Upper lobe of left lung (tissue), 6 donors: ENCODE data around the gene MANF. TPM values are rescaled to one million over a fixed set of nuclear protein-coding genes. Genes with fewer than 3 reads are reported as not detected.

ENCODE experiments used
- ATAC-seq, 2 donors: fragments of 200-7000 bp; cut with Tn5 transposase; one replicate each; pipeline ENCODE4 v1.9.1; 2022; ENCODE audit warnings: mild to moderate bottlenecking in 2 of 2, moderate library complexity in 2 of 2; ENCODE audit not compliant: low FRiP score in 2 of 2
- DNase-seq, 2 donors: peaks; one replicate each; pipeline ENCODE4 v3.0.0-alpha.2; 2019 to 2020
- H3K27ac ChIP-seq, 4 donors: fragments of 200-600 bp; sonication (generic); one replicate each; pipeline ENCODE4 v1.5.1; 2016 to 2019
- H3K27me3 ChIP-seq, 4 donors: fragments of 200-600 bp; sonication (generic); one replicate each; pipeline ENCODE4 v1.5.1; 2017 to 2019
- H3K36me3 ChIP-seq, 4 donors: fragments of 200-600 bp; sonication (generic); one replicate each; pipeline ENCODE4 v1.5.1; 2016 to 2019
- H3K4me1 ChIP-seq, 4 donors: fragments of 200-600 bp; sonication (generic); one replicate each; pipeline ENCODE4 v1.5.1; 2018 to 2019
- H3K4me3 ChIP-seq, 4 donors: fragments of 200-600 bp; sonication (generic); one replicate each; pipeline ENCODE4 v1.5.1; 2017 to 2019; ENCODE audit warnings: mild to moderate bottlenecking in 2 of 4, moderate library complexity in 1 of 4
- H3K9me3 ChIP-seq, 4 donors: fragments of 200-600 bp; sonication (generic); one replicate each; pipeline ENCODE4 v1.5.1; 2018 to 2019
- EP300 ChIP-seq, 4 donors: sonication (generic); formaldehyde crosslinking; IDR thresholded peaks; one replicate each; pipeline ENCODE4 v1.5.1; 2017; ENCODE audit warnings: antibody characterized with exemption in 4 of 4, control low read depth in 2 of 4
- POLR2A ChIP-seq, 4 donors: fragments of 450-650 bp; IDR thresholded peaks; one replicate each; pipeline ENCODE4 v1.5.1; 2016 to 2017; ENCODE audit warnings: antibody characterized with exemption in 4 of 4, mild to moderate bottlenecking in 2 of 4
- POLR2AphosphoS5 ChIP-seq, 2 donors: sonication (generic); formaldehyde crosslinking; IDR thresholded peaks; one replicate each; pipeline ENCODE4 v1.5.1; 2017; ENCODE audit warnings: antibody characterized with exemption in 2 of 2
- WGBS, 2 donors: methylation state at CpG; one replicate each; pipeline ENCODE4 v1.1.5; 2017 to 2018; 5-methylcytosine and 5-hydroxymethylcytosine counted together
- total RNA-seq, 6 donors: library from RNA; depleted of rRNA in 4 of 6; stranded (reverse); fragments of >200 nt in 4 of 6; gene quantifications; one replicate each; pipeline versions ENCODE4 v1.1.0 to v1.2.1, GENCODE V29; 2016 to 2021
- TF ChIP-seq, protein P1 (sequence below), 6 experiments: fragments of 450-650 bp in 4 of 6; fragments of 200-600 bp in 2 of 6; sonication (generic) in 2 of 6; IDR thresholded peaks; one replicate each; pipeline ENCODE4 v1.5.1; 2016 to 2019; ENCODE audit warnings: antibody characterized with exemption in 6 of 6
- donor health status: DM: no; HTN: no; CAD: no; lungs with moderate emphysema.
- donor health status: DM: no; HTN: yes; CAD: no; lungs with severe emphysema.

Gene MANF
- total RNA-seq, 6 donors from 2014 or later: 19.0 to 102 (median 54.5) TPM

DNA sequence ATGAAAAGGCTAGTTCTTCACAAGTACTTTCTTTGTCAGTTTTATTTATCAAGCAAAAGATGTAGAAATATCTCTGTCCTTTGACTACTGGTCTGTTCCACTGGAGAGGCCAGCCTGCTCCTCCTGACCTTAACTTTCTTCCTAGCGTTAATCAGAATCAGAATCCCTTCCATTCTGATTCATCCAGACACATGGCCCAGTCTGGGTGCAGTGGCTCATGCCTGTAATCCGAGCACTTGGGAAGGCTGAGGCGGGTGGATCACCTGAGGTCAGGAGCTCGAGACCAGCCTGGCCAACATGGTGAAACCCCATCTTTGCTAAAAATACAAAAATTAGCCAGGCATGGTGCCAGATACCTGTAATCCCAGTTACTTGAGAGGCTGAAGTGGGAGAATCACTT lies 32.0 kb upstream of the MANF start:
- Histone ChIP-seq H3K4me3 (no peak overlapping the region), H3K9me3 (no peaks in the 10 kb centered on the region), H3K27ac (no peak overlapping the region), H3K36me3 (no peaks in the 10 kb centered on the region), H3K27me3 (no peaks in the 10 kb centered on the region), H3K4me1 (no peaks in the 10 kb centered on the region)
- ATAC-seq (no peak), DNase-seq (no peak)
- 87% methylated on average over 4 of the region's 4 CpGs for WGBS, 2 donors
- TF ChIP-seq EP300 (IDR thresholded peaks at IDR 0.05) (no peak), POLR2A (IDR thresholded peaks at IDR 0.05) (no peak)

DNA sequence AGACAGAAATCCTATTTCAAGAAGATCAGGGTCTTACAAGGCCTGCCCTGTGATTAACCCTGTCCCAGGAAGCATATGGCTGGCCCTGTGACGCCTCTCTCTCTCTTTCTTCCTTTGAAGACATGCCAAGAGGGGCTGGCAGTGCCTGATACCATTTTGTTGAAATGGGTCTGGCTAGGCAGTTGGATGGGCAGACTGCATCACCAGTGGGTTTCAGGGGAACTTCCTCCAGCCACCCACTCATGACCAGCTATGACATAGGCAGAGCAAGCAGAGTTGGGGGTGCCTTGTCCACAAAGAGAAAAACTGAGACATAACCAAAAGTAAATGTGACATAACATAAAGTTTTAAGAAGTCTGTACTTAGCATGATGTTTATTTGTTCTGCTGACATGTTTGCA lies 31.4 kb upstream of the MANF start:
- Histone ChIP-seq H3K4me1 (no peaks in the 10 kb centered on the region), H3K36me3 (no peaks in the 10 kb centered on the region), H3K9me3 (no peaks in the 10 kb centered on the region), H3K4me3 (no peak overlapping the region), H3K27me3 (no peaks in the 10 kb centered on the region), H3K27ac (no peak overlapping the region)
- TF ChIP-seq, protein P1, sequence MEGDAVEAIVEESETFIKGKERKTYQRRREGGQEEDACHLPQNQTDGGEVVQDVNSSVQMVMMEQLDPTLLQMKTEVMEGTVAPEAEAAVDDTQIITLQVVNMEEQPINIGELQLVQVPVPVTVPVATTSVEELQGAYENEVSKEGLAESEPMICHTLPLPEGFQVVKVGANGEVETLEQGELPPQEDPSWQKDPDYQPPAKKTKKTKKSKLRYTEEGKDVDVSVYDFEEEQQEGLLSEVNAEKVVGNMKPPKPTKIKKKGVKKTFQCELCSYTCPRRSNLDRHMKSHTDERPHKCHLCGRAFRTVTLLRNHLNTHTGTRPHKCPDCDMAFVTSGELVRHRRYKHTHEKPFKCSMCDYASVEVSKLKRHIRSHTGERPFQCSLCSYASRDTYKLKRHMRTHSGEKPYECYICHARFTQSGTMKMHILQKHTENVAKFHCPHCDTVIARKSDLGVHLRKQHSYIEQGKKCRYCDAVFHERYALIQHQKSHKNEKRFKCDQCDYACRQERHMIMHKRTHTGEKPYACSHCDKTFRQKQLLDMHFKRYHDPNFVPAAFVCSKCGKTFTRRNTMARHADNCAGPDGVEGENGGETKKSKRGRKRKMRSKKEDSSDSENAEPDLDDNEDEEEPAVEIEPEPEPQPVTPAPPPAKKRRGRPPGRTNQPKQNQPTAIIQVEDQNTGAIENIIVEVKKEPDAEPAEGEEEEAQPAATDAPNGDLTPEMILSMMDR (IDR thresholded peaks at IDR 0.05): no peak
- TF ChIP-seq POLR2AphosphoS5 (IDR thresholded peaks at IDR 0.05) (no peak), POLR2A (IDR thresholded peaks at IDR 0.05) (no peak), EP300 (IDR thresholded peaks at IDR 0.05) (no peak)
- DNase-seq (no peak), ATAC-seq (no peak)
- 62 to 69% methylated on average over 1 of the region's 1 CpG for WGBS, 2 donors

DNA sequence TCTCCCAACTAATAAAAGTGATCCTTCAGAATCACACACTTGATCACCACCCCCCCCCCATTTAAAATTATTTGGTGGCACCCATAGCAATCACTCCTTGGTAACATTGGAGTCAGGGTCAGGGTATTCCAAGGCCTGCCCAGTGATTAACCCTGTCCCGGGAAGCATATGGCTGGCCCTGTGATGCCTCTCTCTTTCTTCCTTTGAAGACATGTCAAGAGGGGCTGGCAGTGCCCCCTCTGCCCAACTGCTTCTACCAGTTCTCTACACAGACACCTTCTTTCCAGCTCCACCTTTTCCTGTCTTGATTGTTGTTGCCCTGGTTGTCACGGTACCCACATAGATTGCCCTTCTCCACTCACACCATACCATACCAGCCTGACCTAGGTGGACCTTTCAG lies 30.9 kb upstream of the MANF start:
- Histone ChIP-seq H3K4me3 (no peak overlapping the region), H3K9me3 (no peaks in the 10 kb centered on the region), H3K36me3 (no peaks in the 10 kb centered on the region), H3K27ac (no peak overlapping the region), H3K4me1 (no peaks in the 10 kb centered on the region), H3K27me3 (no peaks in the 10 kb centered on the region)
- no peak for DNase-seq
- ATAC-seq: no peak
- 85 to 95% methylated on average over 2 of the region's 2 CpGs for WGBS, 2 donors
- TF ChIP-seq, protein P1 (IDR thresholded peaks at IDR 0.05): no peak
- TF ChIP-seq EP300 (IDR thresholded peaks at IDR 0.05) (no peak), POLR2A (IDR thresholded peaks at IDR 0.05) (no peak), POLR2AphosphoS5 (IDR thresholded peaks at IDR 0.05) (no peak)

DNA sequence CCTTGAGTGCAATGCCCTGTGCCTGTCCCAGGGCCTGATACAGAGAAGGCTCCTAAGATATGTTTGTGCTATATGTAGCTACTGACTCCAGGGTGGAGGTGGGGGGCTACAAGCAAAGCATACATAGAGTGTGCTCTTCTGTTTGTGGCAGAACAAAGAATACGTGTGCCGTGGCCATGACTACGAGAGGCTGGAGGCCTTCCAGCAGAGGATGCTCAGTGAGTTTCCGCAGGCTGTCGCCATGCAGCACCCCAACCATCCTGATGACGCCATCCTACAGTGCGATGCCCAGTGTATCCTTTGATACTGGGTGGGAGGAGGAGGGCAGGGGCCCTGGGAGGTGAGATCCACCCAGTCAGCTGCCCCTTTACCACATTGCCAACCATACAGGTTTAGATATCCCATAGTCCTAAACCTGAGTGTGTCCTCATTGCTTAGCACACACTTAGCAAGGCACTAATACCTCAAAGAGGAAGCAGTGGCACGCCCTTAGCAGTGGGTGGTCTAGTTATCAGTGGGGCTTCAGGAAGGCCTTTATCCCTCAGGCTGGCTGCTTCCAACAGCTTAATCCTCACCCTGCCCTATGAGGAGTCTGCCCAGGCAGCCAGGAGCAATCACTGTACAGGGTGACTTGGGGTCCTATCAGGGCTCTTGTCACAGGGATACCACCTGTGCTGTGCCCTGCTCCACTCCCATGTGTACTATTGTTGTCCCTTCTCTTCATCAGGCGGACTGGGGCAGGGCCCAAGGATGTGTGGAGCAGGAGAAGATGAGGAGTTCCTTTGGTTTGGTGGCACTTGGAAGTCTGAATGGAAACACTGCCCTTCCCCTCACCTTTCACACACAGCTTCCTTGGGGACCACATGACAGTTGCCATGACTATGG lies 30.1 kb upstream of the MANF start:
- DNase-seq: no peak
- 70 to 85% methylated on average over 2 to 9 of the region's 9 CpGs for WGBS, 2 donors
- Histone ChIP-seq H3K4me1 (no peaks in the 10 kb centered on the region), H3K27me3 (no peaks in the 10 kb centered on the region), H3K27ac (no peak overlapping the region), H3K4me3 (no peak overlapping the region), H3K9me3 (no peaks in the 10 kb centered on the region), H3K36me3 (no peaks in the 10 kb centered on the region)
- ATAC-seq: no peak
- TF ChIP-seq, protein P1 (IDR thresholded peaks at IDR 0.05): no peak
- TF ChIP-seq POLR2A (IDR thresholded peaks at IDR 0.05): no peak
- TF ChIP-seq EP300 (IDR thresholded peaks at IDR 0.05): no peak
- TF ChIP-seq POLR2AphosphoS5 (IDR thresholded peaks at IDR 0.05): no peak

DNA sequence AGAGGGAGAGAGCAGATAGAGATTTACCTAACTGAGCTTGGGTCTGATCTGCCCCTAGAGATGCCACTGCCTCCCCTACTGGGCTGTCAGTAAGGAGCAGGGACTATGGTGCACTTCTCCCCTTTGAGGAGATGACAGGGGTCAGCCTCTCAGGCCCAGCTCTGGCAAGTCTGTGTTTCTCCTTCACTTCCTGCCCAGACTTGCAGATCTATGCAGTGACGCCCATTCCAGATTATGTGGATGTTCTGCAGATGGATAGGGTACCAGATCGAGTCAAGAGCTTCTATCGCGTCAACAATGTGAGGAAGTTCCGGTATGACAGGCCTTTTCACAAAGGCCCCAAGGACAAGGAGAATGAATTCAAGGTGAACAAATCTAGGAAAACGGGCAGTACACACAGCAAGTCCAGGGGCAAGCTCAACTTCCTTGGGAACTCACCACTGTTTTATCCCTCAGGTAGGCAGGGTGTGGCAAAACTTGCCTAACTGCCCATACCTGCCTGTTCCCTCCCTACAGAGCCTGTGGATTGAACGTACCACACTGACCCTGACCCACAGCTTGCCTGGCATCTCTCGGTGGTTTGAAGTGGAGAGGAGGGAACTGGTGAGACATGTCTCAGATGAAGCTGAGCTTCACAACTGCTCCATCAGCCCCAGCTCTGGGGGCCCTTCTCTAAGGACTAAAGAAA lies 29.1 kb upstream of the MANF start:
- no peak for DNase-seq
- no peak overlapping the region for H3K27ac ChIP-seq
- no peaks in the 10 kb centered on the region for H3K36me3 ChIP-seq
- TF ChIP-seq EP300 (IDR thresholded peaks at IDR 0.05) (no peak), POLR2A (IDR thresholded peaks at IDR 0.05) (no peak), POLR2AphosphoS5 (IDR thresholded peaks at IDR 0.05) (no peak)
- TF ChIP-seq, protein P1 (IDR thresholded peaks at IDR 0.05): no peak
- no peak for ATAC-seq
- WGBS, 2 donors: 72 to 73% methylated on average over 8 of the region's 8 CpGs
- no peak overlapping the region for H3K4me3 ChIP-seq
- no peaks in the 10 kb centered on the region for H3K27me3 ChIP-seq
- no peaks in the 10 kb centered on the region for H3K9me3 ChIP-seq
- no peaks in the 10 kb centered on the region for H3K4me1 ChIP-seq
